ENCODE results near the gene CA10.

The CA10 gene

DNA sequence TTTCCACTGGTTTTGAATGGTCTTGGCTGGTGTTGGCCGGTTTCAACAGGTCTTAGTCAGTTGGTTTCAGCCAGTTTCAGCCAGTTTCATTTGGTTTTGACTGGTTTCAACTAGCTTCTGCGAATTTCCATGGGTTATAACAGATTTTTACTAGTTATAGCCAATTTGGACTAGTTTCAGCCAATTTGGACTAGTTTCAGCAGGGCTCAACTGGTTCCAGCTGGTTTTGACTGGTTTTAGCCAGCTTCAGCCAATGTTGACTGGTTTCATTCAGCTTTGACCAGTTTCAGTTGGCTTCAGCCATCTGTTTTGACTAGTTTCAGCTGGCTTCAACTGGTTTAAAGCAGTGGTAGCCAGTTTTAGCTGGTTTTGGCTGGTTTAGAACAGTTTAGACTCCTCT, 465.6 kb downstream of the CA10 start:
- CTCF ChIA-PET, result no interaction called here
- POLR2A ChIA-PET, result no interaction called here
- no peak overlapping the region for H3K4me3 ChIP-seq (ENCODE audit: low read depth, low read length)
- no peak for DNase-seq (ENCODE audit: low read depth, low spot score)
- no peak for TF ChIP-seq CTCF (IDR thresholded peaks at IDR 0.05; ENCODE audit: insufficient read depth, low read length, missing control alignments)

DNA sequence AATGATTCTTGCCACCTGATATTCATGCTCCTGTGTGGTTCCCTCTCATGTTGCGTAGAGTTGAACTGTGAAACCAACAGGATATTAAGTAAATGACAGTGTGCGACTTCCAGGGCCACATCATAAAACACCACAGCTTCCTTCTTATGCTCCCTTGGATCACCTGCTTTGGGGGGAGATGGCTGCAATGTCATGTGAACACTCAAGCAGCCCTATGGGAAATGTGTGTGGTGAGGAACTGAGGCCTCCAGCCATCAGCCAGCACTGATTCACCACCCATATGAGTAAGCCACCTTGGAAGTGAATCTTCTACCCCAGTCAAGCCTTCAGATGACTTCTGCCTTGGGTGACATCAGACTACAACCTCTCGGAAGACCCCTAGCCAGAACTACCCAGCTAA, 470.6 kb downstream of the CA10 start:
- POLR2A ChIA-PET, result no interaction called here
- no peak for DNase-seq (ENCODE audit: low read depth, low spot score)
- CTCF ChIA-PET, result no interaction called here

DNA sequence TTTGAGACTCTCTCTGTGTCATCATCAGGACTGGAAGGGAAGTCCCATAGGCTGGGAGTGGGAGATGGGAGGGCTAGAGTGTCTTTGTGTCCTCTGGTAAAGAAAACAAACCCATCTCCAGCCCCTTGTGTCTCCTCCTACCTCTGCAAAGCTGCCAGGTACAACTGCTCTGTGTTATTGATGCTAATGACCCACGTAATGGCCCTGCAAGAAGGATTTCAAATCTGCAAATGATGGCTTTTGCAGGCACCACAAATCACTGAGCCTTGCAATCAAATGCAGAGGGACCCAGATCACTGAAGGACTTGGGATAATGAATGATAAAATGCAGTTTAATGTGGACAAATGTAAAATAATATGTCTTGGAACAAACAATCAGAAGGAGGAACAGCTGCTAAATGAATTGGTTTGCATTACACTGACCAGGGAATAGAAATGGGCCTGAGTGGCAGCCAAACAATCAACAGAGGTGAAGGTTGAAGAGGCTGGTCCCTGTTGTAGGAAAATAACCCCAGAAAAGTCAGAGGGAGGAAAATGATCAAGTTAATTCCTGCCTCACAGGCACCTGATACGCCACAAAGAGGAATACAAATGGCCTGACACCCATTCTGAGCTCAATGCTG, 473.1 kb downstream of the CA10 start:
- no peak overlapping the region for H3K4me3 ChIP-seq (ENCODE audit: low read depth, low read length)
- DNase-seq (ENCODE audit: low read depth, low spot score), result no peak
- ChIA-PET CTCF (no interaction called here), POLR2A (no interaction called here)
- no peak for TF ChIP-seq CTCF (IDR thresholded peaks at IDR 0.05; ENCODE audit: insufficient read depth, low read length, missing control alignments)

More for the DNA sequence above, 470.6 kb downstream of the CA10 start:
- TF ChIP-seq CTCF (IDR thresholded peaks at IDR 0.05; ENCODE audit: insufficient read depth, low read length, missing control alignments), result no peak
- no peak overlapping the region for H3K4me3 ChIP-seq (ENCODE audit: low read depth, low read length)

GRCh38 chr17:51684214-51684613, 474.3 kb downstream of the CA10 start:
- no peak for DNase-seq (ENCODE audit: low read depth, low spot score)
- ChIA-PET CTCF (no interaction called here), POLR2A (no interaction called here)
- no peak for TF ChIP-seq CTCF (IDR thresholded peaks at IDR 0.05; ENCODE audit: insufficient read depth, low read length, missing control alignments)
- no peak overlapping the region for H3K4me3 ChIP-seq (ENCODE audit: low read depth, low read length)

- no peak for DNase-seq (ENCODE audit: low read depth, low spot score)
- no peak overlapping the region for H3K4me3 ChIP-seq (ENCODE audit: low read depth, low read length)
- TF ChIP-seq CTCF (IDR thresholded peaks at IDR 0.05; ENCODE audit: insufficient read depth, low read length, missing control alignments), result no peak
- ChIA-PET POLR2A (no interaction called here), CTCF (no interaction called here)
Measured at GRCh38 chr17:51683291-51683690, 475.2 kb downstream of the CA10 start.

DNA sequence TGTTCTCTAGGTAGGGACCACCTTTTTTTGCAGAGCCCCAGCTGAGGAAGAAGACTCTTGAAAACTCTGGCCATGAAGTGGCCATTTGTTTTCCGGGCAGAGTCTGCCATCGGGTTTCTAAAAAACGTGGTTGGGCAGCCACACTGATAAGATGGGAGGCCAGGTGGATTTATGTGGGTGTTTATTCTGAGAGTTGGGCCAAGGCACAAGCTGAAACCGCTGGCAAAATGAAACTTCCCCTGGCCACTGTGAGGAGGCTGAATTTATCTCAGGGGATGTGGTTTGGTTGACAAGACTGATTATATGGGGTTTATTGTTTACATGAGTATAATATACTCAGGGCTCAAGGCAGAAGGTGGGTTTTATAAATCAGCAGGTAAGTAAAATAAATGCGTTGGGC, 476.4 kb downstream of the CA10 start:
- H3K4me3 ChIP-seq (ENCODE audit: low read depth, low read length), result no peak overlapping the region
- DNase-seq (ENCODE audit: low read depth, low spot score), result no peak
- ChIA-PET CTCF (no interaction called here), POLR2A (no interaction called here)
- no peak for TF ChIP-seq CTCF (IDR thresholded peaks at IDR 0.05; ENCODE audit: insufficient read depth, low read length, missing control alignments)

All from AG04449 (cell line).